Diencephalon (tissue), 1 donor: Measurements from ENCODE around the gene CD7. TPM values are rescaled to one million over a fixed set of nuclear protein-coding genes. Genes with fewer than 3 reads are reported as not detected.

Experiments used
- total RNA-seq: library from RNA; depleted of rRNA; stranded (reverse); fragments of >200 nt; gene quantifications from one replicate; pipeline ENCODE4 v1.2.3, GENCODE V29; 2014

CD7 gene
- total RNA-seq: not detected

DNA sequence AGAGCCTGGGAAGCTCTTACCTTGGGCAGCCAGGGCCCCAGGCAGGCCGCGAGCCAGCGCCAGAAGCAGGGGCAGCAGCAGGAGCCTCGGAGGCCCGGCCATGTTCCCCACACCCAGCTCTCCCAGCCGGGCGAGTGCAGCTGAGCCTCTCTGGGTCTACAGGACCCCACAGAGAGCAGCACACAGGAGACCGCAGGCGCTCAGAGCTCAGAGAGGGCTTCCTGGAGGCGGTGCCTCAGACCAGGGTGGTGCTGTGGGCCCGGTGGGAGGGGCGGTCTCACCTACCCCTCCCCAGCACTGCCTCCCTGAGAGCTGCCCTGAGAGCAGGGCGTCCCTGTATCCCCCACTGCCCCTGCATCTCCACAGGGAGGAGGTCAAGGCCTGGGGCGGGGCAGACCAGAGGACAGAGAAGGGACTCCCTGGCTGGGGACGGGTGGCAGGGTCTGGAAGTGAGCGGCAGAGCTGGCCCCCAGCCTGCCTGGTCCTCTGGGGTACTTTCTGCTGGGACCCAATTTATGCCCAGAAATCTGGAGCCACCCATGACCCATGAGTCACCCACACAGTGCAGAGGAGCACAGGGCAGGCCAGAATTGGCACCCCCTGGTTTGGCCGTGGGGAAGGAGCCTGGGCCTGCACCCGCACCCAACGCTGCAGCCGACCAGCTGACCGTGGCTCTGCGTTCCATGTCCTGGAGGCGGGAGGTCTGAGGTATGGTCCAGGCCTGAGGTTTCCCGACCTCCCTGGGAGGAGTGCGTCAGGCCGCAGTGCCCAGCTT lies at the start of gene CD7:
Gene CD7, minus strand, starts transcription at position 215 of the 775 bp plus-strand sequence. Its CDS starts 113 bp downstream, at position 102.

GRCh38 chr17:82358465-82359350 lies 41.3 kb upstream of the CD7 start, which contains the start of gene TEX19:
TSS of gene TEX19 (plus strand) at chr17:82359247. CDS start at chr17:82362151, 2,904 bp downstream.

GRCh38 chr17:82333279-82334171 lies 16.1 kb upstream of the CD7 start, which contains the start of gene SECTM1:
TSS of gene SECTM1 (minus strand) at chr17:82333766. CDS start at chr17:82327240, 6,526 bp downstream.

DNA sequence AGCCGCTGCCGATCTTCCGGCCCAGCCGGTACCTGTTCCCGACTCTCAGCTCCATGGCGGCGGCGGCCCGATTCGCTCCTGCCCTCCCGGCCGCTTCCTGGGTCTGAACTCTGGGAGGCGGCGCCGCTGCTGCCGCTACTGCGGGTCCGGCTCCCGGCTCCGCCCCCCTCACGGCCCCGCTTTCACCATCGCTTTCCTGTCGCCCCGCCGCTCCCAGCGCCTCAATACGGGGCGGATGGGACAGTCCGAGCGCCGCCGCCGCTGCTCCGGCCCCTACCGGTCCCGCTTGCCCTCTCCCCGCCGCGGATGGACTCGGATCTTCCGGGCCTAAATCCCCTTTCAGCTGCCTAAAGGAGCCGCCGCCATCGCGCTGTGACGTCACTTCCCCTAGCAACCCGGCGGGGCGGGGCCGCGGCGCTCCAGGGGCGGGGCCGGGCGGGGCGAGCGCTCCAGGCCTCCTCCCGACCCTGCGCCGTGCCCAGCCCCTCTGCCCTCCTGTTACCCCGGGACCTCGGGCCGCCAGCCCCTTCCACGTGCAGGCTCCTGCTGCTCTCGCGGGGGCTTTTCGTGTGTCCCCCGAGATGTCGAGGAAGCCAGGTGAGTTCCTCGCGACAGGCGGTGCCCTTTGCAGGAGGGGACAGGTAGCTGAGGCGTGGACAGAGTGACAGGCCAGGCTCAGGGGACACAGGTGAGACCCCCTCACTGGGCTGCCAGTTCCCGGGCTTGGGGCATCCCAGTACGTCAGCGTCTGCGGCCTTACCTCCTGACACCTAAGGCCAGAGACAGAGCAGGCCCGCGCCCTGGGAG lies 43.9 kb downstream of the CD7 start, which contains the start of gene CSNK1D:
Gene CSNK1D, minus strand, starts transcription at position 374 of the 807 bp plus-strand sequence. Its CDS starts 319 bp downstream, at position 55.

Other genes with a start within 250 kb of the CD7 start
- gene FASN, start 219.4 kb downstream of the CD7 start, total RNA-seq: 119 TPM
- 28.4 TPM for gene CCDC57, start 104.8 kb downstream of the CD7 start, total RNA-seq
- 6.5 TPM for gene SLC16A3, start 88.6 kb downstream of the CD7 start, total RNA-seq
- gene CSNK1D, start 43.9 kb downstream of the CD7 start, total RNA-seq: 48.7 TPM
- gene SECTM1, start 16.2 kb upstream of the CD7 start, total RNA-seq: 5.8 TPM
- gene TEX19, start 41.6 kb upstream of the CD7 start, total RNA-seq: not detected
- not detected for gene UTS2R, start 54.2 kb upstream of the CD7 start, total RNA-seq
- 20.1 TPM for gene HEXD, start 100.7 kb upstream of the CD7 start, total RNA-seq
- 20.3 TPM for gene OGFOD3, start 101.0 kb upstream of the CD7 start, total RNA-seq
- 31.6 TPM for gene CYBC1, start 133.1 kb upstream of the CD7 start, total RNA-seq
- 44.1 TPM for gene NARF, start 141.1 kb upstream of the CD7 start, total RNA-seq
- gene FOXK2, start 202.1 kb upstream of the CD7 start, total RNA-seq: 48.2 TPM